BJ (cell line): ENCODE measurements around the gene TM4SF20. TPM values are rescaled to one million over a fixed set of nuclear protein-coding genes. Genes with fewer than 3 reads are reported as not detected.

Source experiments
- CTCF ChIA-PET: fragments of 350-600 bp; formaldehyde crosslinking; extraction: SDS; loops from one replicate; lab custom pipeline; 2021; ENCODE audit warnings: antibody characterized with exemption, inconsistent platforms; lab: Yijun Ruan, JAX
- POLR2A ChIA-PET: fragments of 300-600 bp; sonication (Branson Sonifier 250); formaldehyde crosslinking; extraction: SDS; loops from one replicate; lab custom pipeline; 2021; ENCODE audit warnings: antibody characterized with exemption; lab: Charles Lee
- DNase-seq: peaks from one replicate; pipeline ENCODE4 v3.0.0-alpha.2; 2011; ENCODE audit warnings: low read depth
- H3K27me3 ChIP-seq: 2 replicates; pipeline ENCODE4 v1.6.0; 2011; ENCODE audit warnings: low read length; ENCODE audit not compliant: control insufficient read depth, insufficient read depth
- H3K36me3 ChIP-seq: 2 replicates; pipeline ENCODE4 v1.5.1; 2011; ENCODE audit warnings: low read length; ENCODE audit not compliant: control insufficient read depth, insufficient read depth
- H3K4me3 ChIP-seq: 2 replicates; pipeline ENCODE4 v1.5.1; 2011; ENCODE audit warnings: low read depth, mild to moderate bottlenecking, control low read depth, low read length
- CTCF ChIP-seq: IDR thresholded peaks from 2 replicates; pipeline ENCODE4 v1.5.1; 2011; ENCODE audit warnings: low read depth, mild to moderate bottlenecking, control low read depth, inconsistent platforms, low read length, moderate library complexity; ENCODE audit not compliant: insufficient read depth
- polyA plus RNA-seq: library from polyadenylated mRNA; depleted of rRNA; stranded (reverse); fragments of >200 nt; gene quantifications from 2 replicates; pipeline ENCODE4 v1.2.3, GENCODE V29; 2011

The TM4SF20 gene
- polyA plus RNA-seq, 1 experiment, result 0.56 TPM

- Histone ChIP-seq H3K4me3 (no peak overlapping the region), H3K27me3 (no peaks in the 10 kb centered on the region), H3K36me3 (peaks cover 4% of the 10 kb centered on the region)
- no peak for TF ChIP-seq CTCF
- POLR2A ChIA-PET, result no interaction called here
- DNase-seq, result no peak
- CTCF ChIA-PET, result no interaction called here
These were observed 29.0 kb downstream of the TM4SF20 start for GRCh38 chr2:227349989-227350612.

- H3K4me3 ChIP-seq, result no peak overlapping the region
- CTCF ChIA-PET, result no interaction called here
- TF ChIP-seq CTCF, result no peak
- no peak for DNase-seq
- POLR2A ChIA-PET, result no interaction called here
- H3K27me3 ChIP-seq, result no peaks in the 10 kb centered on the region
- H3K36me3 ChIP-seq, result peaks cover 4% of the 10 kb centered on the region
These were observed 30.8 kb downstream of the TM4SF20 start for GRCh38 chr2:227348324-227348723.

- Histone ChIP-seq H3K4me3 (no peak overlapping the region), H3K27me3 (no peaks in the 10 kb centered on the region), H3K36me3 (peaks cover 4% of the 10 kb centered on the region)
- DNase-seq, result no peak
- POLR2A ChIA-PET, result no interaction called here
- TF ChIP-seq CTCF, result no peak
- CTCF ChIA-PET, result no interaction called here
These were observed 32.0 kb downstream of the TM4SF20 start for GRCh38 chr2:227347117-227347516.

GRCh38 chr2:227344231-227344630, 34.9 kb downstream of the TM4SF20 start:
- CTCF ChIA-PET, result no interaction called here
- Histone ChIP-seq H3K27me3 (no peaks in the 10 kb centered on the region), H3K4me3 (no peak overlapping the region), H3K36me3 (peaks cover 6% of the 10 kb centered on the region)
- no peak for TF ChIP-seq CTCF
- POLR2A ChIA-PET, result no interaction called here
- no peak for DNase-seq

- no peak overlapping the region for H3K4me3 ChIP-seq
- CTCF ChIA-PET, result no interaction called here
- TF ChIP-seq CTCF, result no peak
- POLR2A ChIA-PET, result no interaction called here
- 0 out of 2 replicates have a peak, but pooled peaks cover 5% of the 10 kb centered on the region for H3K36me3 ChIP-seq
- no peak for DNase-seq
- H3K27me3 ChIP-seq, result no peaks in the 10 kb centered on the region
These were observed 37.6 kb downstream of the TM4SF20 start for GRCh38 chr2:227341553-227341952.
